Retinal pigment epithelial cell (primary cell): Measurements from ENCODE around the gene MAP4K4.

ENCODE experiments used
- DNase-seq: peaks from one replicate; pipeline ENCODE4 v3.0.0-alpha.2; 2010; ENCODE audit warnings: low read depth
- H3K4me3 ChIP-seq: 2 replicates; pipeline ENCODE4 v1.5.1; 2011; ENCODE audit warnings: mild to moderate bottlenecking, low read length, control low read depth, moderate library complexity
- CTCF ChIP-seq: conservative IDR thresholded peaks from 2 replicates; pipeline ENCODE4 v1.5.1; 2011; ENCODE audit warnings: low read depth, low read length, control low read depth, inconsistent platforms

MAP4K4 gene

DNA sequence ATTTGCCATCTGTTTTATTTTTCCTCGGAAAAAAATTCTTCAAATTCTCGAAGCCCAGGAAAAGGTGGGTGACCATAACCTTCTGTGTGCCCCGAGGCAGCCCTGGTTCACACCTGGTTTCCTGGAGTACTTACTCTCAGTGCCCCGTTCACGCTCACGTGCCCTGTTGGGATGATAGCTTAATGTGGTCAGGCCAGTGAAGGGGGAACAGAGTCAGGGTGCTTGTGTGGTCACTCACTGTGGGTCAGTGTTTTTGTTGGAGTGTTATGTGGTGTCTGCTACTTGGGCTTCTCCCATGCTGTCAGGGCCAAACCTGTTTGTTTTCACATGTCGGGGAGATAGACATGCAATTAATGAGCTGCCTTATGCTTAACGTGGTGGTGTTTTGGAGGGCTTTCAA is 78.1 kb downstream of the MAP4K4 start:
- H3K4me3 ChIP-seq, result no peak overlapping the region
- DNase-seq, result no peak
- no peak for TF ChIP-seq CTCF

DNA sequence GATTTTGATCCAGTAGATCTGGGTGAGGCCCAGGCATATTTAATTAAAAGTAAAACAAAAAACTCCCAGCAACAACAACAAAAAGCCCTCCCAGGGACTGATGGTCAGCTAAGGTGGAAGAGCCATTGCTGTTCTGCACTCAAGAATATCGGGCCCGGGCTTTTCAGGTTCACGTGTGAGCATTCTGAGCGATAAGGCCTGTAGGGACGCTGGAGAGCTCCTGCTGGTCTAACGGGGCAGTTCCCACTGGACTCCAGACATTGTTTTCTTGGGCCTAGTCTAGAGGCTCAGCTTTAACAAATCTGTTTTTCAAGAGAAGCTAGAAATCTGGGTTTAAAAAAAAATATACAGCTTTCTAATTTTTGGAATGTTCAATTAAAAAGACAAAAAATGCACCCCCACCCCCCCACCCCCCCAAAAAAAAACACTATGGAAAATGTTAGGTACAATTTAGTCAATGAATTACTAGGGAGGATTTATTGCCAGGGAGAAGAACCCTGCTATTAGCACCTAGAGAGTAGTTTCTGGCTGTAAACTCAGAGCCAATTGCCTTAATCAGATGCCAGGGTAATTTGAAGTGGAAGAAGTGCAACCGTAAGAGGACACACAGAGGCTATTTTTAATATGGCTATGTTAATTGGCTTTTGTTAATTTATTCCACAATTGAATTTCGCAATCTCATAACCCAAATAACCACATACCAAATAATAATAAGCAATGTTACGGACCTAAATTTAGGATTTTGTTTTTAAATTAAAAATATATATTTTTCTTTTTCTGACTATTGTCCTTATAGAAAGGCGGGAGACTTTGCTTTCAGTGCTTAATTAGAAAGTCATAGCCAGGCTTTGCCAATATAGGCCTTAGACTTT is 78.9 kb downstream of the MAP4K4 start:
- peak; percentile 36 for TF ChIP-seq CTCF
- no peak overlapping the region for H3K4me3 ChIP-seq
- DNase-seq, result no peak

DNA sequence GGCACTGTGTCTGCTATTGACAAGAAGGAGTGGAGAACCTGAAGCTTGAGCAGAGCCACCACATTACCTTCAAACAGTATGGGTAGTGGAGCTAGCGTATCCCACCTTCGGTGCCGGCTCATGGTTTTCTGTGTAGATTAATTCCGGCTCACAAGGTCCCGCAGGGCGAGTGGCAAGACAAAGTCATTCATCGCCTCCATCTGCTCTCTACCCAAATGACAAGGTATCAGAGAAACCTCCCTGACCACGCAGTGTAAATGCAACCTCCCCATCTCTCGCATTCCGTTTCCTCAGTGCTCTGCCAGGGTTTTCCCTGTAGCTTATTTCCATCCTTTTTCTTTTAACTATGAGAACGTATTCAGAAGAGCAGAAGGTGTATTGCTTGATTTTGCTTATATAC is 79.8 kb downstream of the MAP4K4 start:
- TF ChIP-seq CTCF, result no peak
- H3K4me3 ChIP-seq, result no peak overlapping the region
- DNase-seq, result no peak

- H3K4me3 ChIP-seq, result no peak overlapping the region
- TF ChIP-seq CTCF, result no peak
- DNase-seq, result no peak
Observed at GRCh38 chr2:101778102-101778501, 80.6 kb downstream of the MAP4K4 start.

DNA sequence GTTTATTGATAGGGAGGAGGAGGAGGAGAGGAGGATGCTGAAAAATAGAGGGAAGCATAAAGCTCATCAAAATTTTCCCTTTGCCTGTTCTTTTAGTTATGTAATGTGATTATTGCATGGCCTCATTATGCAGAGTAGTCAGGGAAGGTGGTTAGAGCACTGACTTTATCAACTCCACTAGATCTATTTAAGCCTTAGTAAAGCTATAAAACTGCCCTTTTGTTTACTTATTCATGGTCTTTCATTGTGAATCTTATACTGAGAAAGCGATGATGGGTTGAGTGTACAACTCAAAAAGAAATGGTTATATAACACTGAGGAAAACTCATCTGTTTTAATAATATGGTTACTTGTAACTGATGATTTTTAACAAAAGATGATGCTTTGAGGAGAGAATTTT is 81.7 kb downstream of the MAP4K4 start:
- no peak overlapping the region for H3K4me3 ChIP-seq
- DNase-seq, result no peak
- no peak for TF ChIP-seq CTCF

- no peak overlapping the region for H3K4me3 ChIP-seq
- no peak for TF ChIP-seq CTCF
- no peak for DNase-seq
Observed at GRCh38 chr2:101779656-101780055, 82.1 kb downstream of the MAP4K4 start.

GRCh38 chr2:101781326-101781725 is 83.8 kb downstream of the MAP4K4 start:
- no peak overlapping the region for H3K4me3 ChIP-seq
- DNase-seq, result no peak
- no peak for TF ChIP-seq CTCF
